OCI-LY1 (cell line): Measurements from ENCODE around the gene TMEM184B.

Experiments
- H2AFZ ChIP-seq: fragments of 200-600 bp; sonication (generic), shearing (Covaris generic); 2 replicates; pipeline ENCODE4 v1.6.0; 2014; ENCODE audit warnings: antibody characterized with exemption, mild to moderate bottlenecking, low read length
- H3F3A ChIP-seq: fragments of 200-600 bp; sonication (generic), shearing (Covaris generic); 2 replicates; pipeline ENCODE4 v1.6.0; 2014; ENCODE audit warnings: mild to moderate bottlenecking, antibody characterized with exemption, low read length, moderate library complexity; ENCODE audit not compliant: insufficient read depth
- H3K27ac ChIP-seq: fragments of 200-600 bp; sonication (generic); 2 replicates; pipeline ENCODE4 v1.5.1; 2014; ENCODE audit warnings: low read length, mixed run types, mild to moderate bottlenecking, low read depth; ENCODE audit not compliant: poor library complexity, severe bottlenecking
- H3K27me3 ChIP-seq: fragments of 200-600 bp; sonication (generic); 2 replicates; pipeline ENCODE4 v1.6.0; 2014; ENCODE audit warnings: antibody characterized with exemption, mild to moderate bottlenecking, low read length, moderate library complexity; ENCODE audit not compliant: insufficient read depth
- H3K36me3 ChIP-seq: fragments of 200-600 bp; sonication (generic); 2 replicates; pipeline ENCODE4 v1.6.1; 2014; ENCODE audit warnings: mild to moderate bottlenecking, antibody characterized with exemption, low read length, moderate library complexity, mixed read lengths; ENCODE audit not compliant: insufficient read depth
- H3K4me1 ChIP-seq: fragments of 200-600 bp; sonication (generic); 2 replicates; pipeline ENCODE4 v1.5.1; 2014; ENCODE audit warnings: mild to moderate bottlenecking, low read length, moderate library complexity; ENCODE audit not compliant: insufficient read depth, severe bottlenecking
- H3K4me2 ChIP-seq: fragments of 200-600 bp; sonication (generic), shearing (Covaris generic); 2 replicates; pipeline ENCODE4 v1.6.1; 2014; ENCODE audit warnings: low read length
- H3K4me3 ChIP-seq: fragments of 200-600 bp; sonication (generic); 2 replicates; pipeline ENCODE4 v1.5.1; 2014; ENCODE audit warnings: low read length, low read depth, mild to moderate bottlenecking, mixed read lengths; ENCODE audit not compliant: poor library complexity, severe bottlenecking
- H3K79me2 ChIP-seq: fragments of 200-600 bp; shearing (Covaris generic); 2 replicates; pipeline ENCODE4 v1.6.1; 2016; ENCODE audit warnings: mixed run types, low read length, mixed read lengths; ENCODE audit not compliant: insufficient read depth
- H3K9ac ChIP-seq: fragments of 200-600 bp; sonication (generic), shearing (Covaris generic); 2 replicates; pipeline ENCODE4 v1.6.1; 2014; ENCODE audit warnings: mild to moderate bottlenecking, low read length, mixed read lengths
- H3K9me2 ChIP-seq: fragments of 200-600 bp; sonication (generic), shearing (Covaris generic); 2 replicates; pipeline ENCODE4 v1.6.1; 2014; ENCODE audit warnings: low read depth, mild to moderate bottlenecking, low read length, mixed read lengths
- H3K9me3 ChIP-seq: fragments of 200-600 bp; shearing (Covaris generic); 2 replicates; pipeline ENCODE4 v1.6.1; 2014; ENCODE audit warnings: low read length, mixed read lengths
- H4K20me1 ChIP-seq: fragments of 200-600 bp; sonication (generic), shearing (Covaris generic); 2 replicates; pipeline ENCODE4 v1.6.0; 2016; ENCODE audit warnings: mild to moderate bottlenecking, low read length; ENCODE audit not compliant: insufficient read depth
- CTCF ChIP-seq: fragments of 200-600 bp; sonication (generic), shearing (Covaris generic); IDR thresholded peaks from 2 replicates; pipeline ENCODE4 v1.5.1; 2017; ENCODE audit warnings: mild to moderate bottlenecking, antibody characterized with exemption, low read length, moderate library complexity, mixed read lengths
- EZH2 ChIP-seq: fragments of 200-600 bp; sonication (generic), shearing (Covaris generic); IDR thresholded peaks from 2 replicates; pipeline ENCODE4 v1.8.0; 2017; ENCODE audit warnings: borderline replicate concordance, mixed run types, mild to moderate bottlenecking, antibody characterized with exemption, low read length, moderate library complexity, mixed read lengths

The TMEM184B gene

GRCh38 chr22:38292694-38293093 lies 19.9 kb upstream of the TMEM184B start:
- no peak overlapping the region for H3K9ac ChIP-seq
- no peak overlapping the region for H3K27ac ChIP-seq
- no peaks in the 10 kb centered on the region for H3K9me3 ChIP-seq
- H3K9me2 ChIP-seq = no peaks in the 10 kb centered on the region
- no peaks in the 10 kb centered on the region for H3K4me1 ChIP-seq
- no peaks in the 10 kb centered on the region for H3K27me3 ChIP-seq
- no peaks in the 10 kb centered on the region for H3K79me2 ChIP-seq
- TF ChIP-seq CTCF (no peak), EZH2 (no peak)
- no peaks in the 10 kb centered on the region for H3F3A ChIP-seq
- no peak overlapping the region for H3K4me2 ChIP-seq
- 0 out of 2 replicates have a peak, but pooled peaks cover 6% of the 10 kb centered on the region for H3K36me3 ChIP-seq
- H4K20me1 ChIP-seq = no peaks in the 10 kb centered on the region
- H2AFZ ChIP-seq = no peak overlapping the region
- no peak overlapping the region for H3K4me3 ChIP-seq

GRCh38 chr22:38291201-38291777 lies 18.5 kb upstream of the TMEM184B start:
- Histone ChIP-seq H3K79me2 (no peaks in the 10 kb centered on the region), H3K27me3 (no peaks in the 10 kb centered on the region), H3K4me3 (no peak overlapping the region), H3F3A (no peaks in the 10 kb centered on the region), H3K9ac (no peak overlapping the region), H3K27ac (no peak overlapping the region), H3K4me2 (no peak overlapping the region), H3K9me2 (no peaks in the 10 kb centered on the region), H3K36me3 (0 out of 2 replicates have a peak, but pooled peaks cover 3% of the 10 kb centered on the region), H3K4me1 (no peaks in the 10 kb centered on the region), H4K20me1 (no peaks in the 10 kb centered on the region), H3K9me3 (no peaks in the 10 kb centered on the region), H2AFZ (no peak overlapping the region)
- TF ChIP-seq EZH2 (no peak), CTCF (no peak)

GRCh38 chr22:38290347-38290746 lies 17.5 kb upstream of the TMEM184B start:
- Histone ChIP-seq H3K27me3 (no peaks in the 10 kb centered on the region; the same call in 1 of the 2 replicates), H3K9me3 (no peaks in the 10 kb centered on the region), H4K20me1 (no peaks in the 10 kb centered on the region), H3K4me1 (no peaks in the 10 kb centered on the region), H3K4me2 (no peak overlapping the region), H3F3A (no peaks in the 10 kb centered on the region), H2AFZ (no peak overlapping the region), H3K36me3 (no peaks in the 10 kb centered on the region), H3K79me2 (no peaks in the 10 kb centered on the region), H3K9ac (no peak overlapping the region), H3K27ac (no peak overlapping the region), H3K4me3 (no peak overlapping the region), H3K9me2 (no peaks in the 10 kb centered on the region)
- TF ChIP-seq CTCF = no peak
- no peak for TF ChIP-seq EZH2
